HCT116 (cell line): ENCODE measurements around the gene MPZL2. TPM values are rescaled to one million over a fixed set of nuclear protein-coding genes. Genes with fewer than 3 reads are reported as not detected.

Experiments
- ATAC-seq: fragments of 200-7000 bp; cut with Tn5 transposase; 2 replicates; pipeline ENCODE4 v1.9.1; 2020; ENCODE audit warnings: mild to moderate bottlenecking, moderate library complexity
- BruUV-seq: library from RNA; stranded (reverse); fragments of 400-500 nt; replicated peaks from 2 replicates; lab custom pipeline; 2021; lab: Mats Ljungman, UMichigan
- CTCF ChIA-PET: fragments of 300-600 bp; sonication (Branson Sonifier 250); formaldehyde crosslinking; loops from one replicate; lab custom pipeline; 2021; ENCODE audit warnings: antibody characterized with exemption; lab: Charles Lee
- POLR2A ChIA-PET: fragments of 300-600, 350-600 bp; sonication (Branson Sonifier 250); formaldehyde crosslinking; loops from one replicate; lab custom pipeline; 2021; ENCODE audit warnings: antibody characterized with exemption; lab: Charles Lee
- RAD21 ChIA-PET, 2 experiments: fragments of 300-600 bp; sonication (Branson Sonifier 250); formaldehyde crosslinking; loops; one replicate each; lab custom pipeline; 2023; ENCODE audit warnings: low total read pairs in 2 of 2; ENCODE audit not compliant: uncharacterized antibody in 2 of 2, unreplicated experiment in 2 of 2, low non-redundant PET in 1 of 2; lab: Charles Lee
- DNase-seq: peaks from one replicate; pipeline ENCODE4 v3.0.0-alpha.2; 2010; ENCODE audit warnings: low read depth, low spot score
- H2AFZ ChIP-seq: fragments of 200-600 bp; shearing (Covaris generic), sonication (generic); 2 replicates; pipeline ENCODE4 v1.6.1; 2017; ENCODE audit warnings: low read depth, mixed run types, mixed read lengths, antibody characterized with exemption, low read length; ENCODE audit not compliant: poor library complexity, severe bottlenecking
- H3K27ac ChIP-seq: 2 replicates; pipeline ENCODE4 v1.5.1; 2012; ENCODE audit warnings: low read depth, low read length
- H3K27me3 ChIP-seq: fragments of 200-600 bp; sonication (generic); 2 replicates; pipeline ENCODE4 v1.6.1; 2016; ENCODE audit warnings: mixed run types, low read length, mixed read lengths; ENCODE audit not compliant: insufficient read depth
- H3K36me3 ChIP-seq, 2 experiments: fragments of 200-500 bp in 1 of 2; fragments of 200-600 bp in 1 of 2; sonication (Bioruptor generic) in 1 of 2; sonication (generic) in 1 of 2; 2 replicates each; pipeline versions ENCODE4 v1.5.1 to v1.6.1; 2014 to 2016; ENCODE audit warnings: low read length in 2 of 2, inconsistent platforms in 1 of 2, mixed read lengths in 1 of 2, mixed run types in 1 of 2; ENCODE audit not compliant: insufficient read depth in 2 of 2, control insufficient read depth in 1 of 2
- H3K4me1 ChIP-seq, 2 experiments: fragments of 200-600 bp in 1 of 2; sonication (generic) in 1 of 2; 2 replicates each; pipeline versions ENCODE4 v1.5.1 to v1.6.1; 2012 to 2017; ENCODE audit warnings: low read length in 2 of 2, inconsistent platforms in 1 of 2, mild to moderate bottlenecking in 1 of 2, mixed read lengths in 1 of 2, mixed run types in 1 of 2, moderate library complexity in 1 of 2; ENCODE audit not compliant: insufficient read depth in 2 of 2, control insufficient read depth in 1 of 2
- H3K4me2 ChIP-seq: fragments of 200-600 bp; sonication (generic); 2 replicates; pipeline ENCODE4 v1.6.1; 2017; ENCODE audit warnings: mixed run types, low read length, mixed read lengths
- H3K4me3 ChIP-seq, 2 experiments: fragments of 200-600 bp in 1 of 2; sonication (generic) in 1 of 2; replicated peaks in 1 of 2; 2 replicates each; pipeline ENCODE4 v1.5.1; 2011 to 2016; ENCODE audit warnings: low read length in 2 of 2, control low read depth in 1 of 2, low read depth in 1 of 2, mild to moderate bottlenecking in 1 of 2, mixed read lengths in 1 of 2, mixed run types in 1 of 2
- H3K79me2 ChIP-seq: fragments of 200-600 bp; sonication (generic); 2 replicates; pipeline ENCODE4 v1.6.1; 2017; ENCODE audit warnings: mild to moderate bottlenecking, mixed run types, low read length, moderate library complexity, mixed read lengths; ENCODE audit not compliant: insufficient read depth
- H3K9ac ChIP-seq: fragments of 200-600 bp; sonication (generic); 2 replicates; pipeline ENCODE4 v1.6.1; 2016; ENCODE audit warnings: low read length, mixed read lengths
- H3K9me2 ChIP-seq: fragments of 200-600 bp; sonication (generic), shearing (Covaris generic); 2 replicates; pipeline ENCODE4 v1.6.1; 2017; ENCODE audit warnings: mixed run types, mild to moderate bottlenecking, moderate library complexity; ENCODE audit not compliant: insufficient read depth
- H3K9me3 ChIP-seq, 2 experiments: fragments of 200-500 bp in 1 of 2; fragments of 200-600 bp in 1 of 2; sonication (Bioruptor generic) in 1 of 2; sonication (generic) in 1 of 2; 2 replicates each; pipeline ENCODE4 v1.6.1; 2014 to 2017; ENCODE audit warnings: low read length in 2 of 2, mixed read lengths in 2 of 2, inconsistent platforms in 1 of 2, low read depth in 1 of 2, mild to moderate bottlenecking in 1 of 2, mixed run types in 1 of 2, moderate library complexity in 1 of 2; ENCODE audit not compliant: control insufficient read depth in 1 of 2, insufficient read depth in 1 of 2
- H4K20me1 ChIP-seq: fragments of 200-600 bp; sonication (generic), shearing (Covaris generic); 2 replicates; pipeline ENCODE4 v1.6.1; 2017; ENCODE audit warnings: mixed run types, mild to moderate bottlenecking, moderate library complexity; ENCODE audit not compliant: insufficient read depth
- CEBPB ChIP-seq: IDR thresholded peaks from 2 replicates; pipeline ENCODE4 v1.6.1; 2012; ENCODE audit warnings: low read depth
- CTCF ChIP-seq, 3 experiments: fragments of 200-600 bp in 1 of 3; sonication (generic) in 1 of 3; IDR thresholded peaks in 2 of 3; conservative IDR thresholded peaks in 1 of 3; 2 replicates each; pipeline ENCODE4 v1.5.1; 2012 to 2017; ENCODE audit warnings: low read depth in 2 of 3, low read length in 2 of 3, antibody characterized with exemption in 1 of 3, borderline replicate concordance in 1 of 3, control low read depth in 1 of 3, mild to moderate bottlenecking in 1 of 3, mixed read lengths in 1 of 3, mixed run types in 1 of 3, moderate library complexity in 1 of 3; ENCODE audit not compliant: insufficient read depth in 1 of 3
- EGR1 ChIP-seq: IDR thresholded peaks from 2 replicates; pipeline ENCODE4 v1.6.1; 2012; ENCODE audit warnings: low read depth
- ELF1 ChIP-seq: IDR thresholded peaks from 2 replicates; pipeline ENCODE4 v1.6.1; 2012; ENCODE audit warnings: low read depth, borderline replicate concordance
- EZH2 ChIP-seq: fragments of 200-600 bp; sonication (generic); IDR thresholded peaks from 2 replicates; pipeline ENCODE4 v1.6.1; 2017; ENCODE audit warnings: antibody characterized with exemption, mixed run types
- FOSL1 ChIP-seq: IDR thresholded peaks from 2 replicates; pipeline ENCODE4 v1.6.1; 2012; ENCODE audit warnings: low read depth
- JUND ChIP-seq: IDR thresholded peaks from 2 replicates; pipeline ENCODE4 v1.6.1; 2012
- MAX ChIP-seq: IDR thresholded peaks from 2 replicates; pipeline ENCODE4 v1.6.1; 2012
- POLR2A ChIP-seq: IDR thresholded peaks from 2 replicates; pipeline ENCODE4 v1.7.0; 2011; ENCODE audit warnings: borderline replicate concordance; ENCODE audit not compliant: insufficient read depth, insufficient read length; ENCODE audit errors: extremely low read depth
- POLR2AphosphoS5 ChIP-seq: IDR thresholded peaks from 2 replicates; pipeline ENCODE4 v1.6.1; 2011; ENCODE audit warnings: mild to moderate bottlenecking, low read depth, low read length, moderate library complexity
- RAD21 ChIP-seq: IDR thresholded peaks from 2 replicates; pipeline ENCODE4 v1.6.1; 2012; ENCODE audit warnings: low read depth, mild to moderate bottlenecking
- REST ChIP-seq: IDR thresholded peaks from 2 replicates; pipeline ENCODE4 v1.6.1; 2012; ENCODE audit warnings: low read depth
- SIN3A ChIP-seq: IDR thresholded peaks from 2 replicates; pipeline ENCODE4 v1.6.1; 2012; ENCODE audit warnings: low read depth
- SRF ChIP-seq: IDR thresholded peaks from 2 replicates; pipeline ENCODE4 v1.6.1; 2012; ENCODE audit warnings: low read depth
- YY1 ChIP-seq: IDR thresholded peaks from 2 replicates; pipeline ENCODE4 v1.6.1; 2011; ENCODE audit warnings: low read length, low read depth, moderate library complexity, mild to moderate bottlenecking; ENCODE audit not compliant: insufficient replicate concordance; ENCODE audit errors: extremely low read depth
- ZFX ChIP-seq: fragments of 450-650 bp; IDR thresholded peaks from 2 replicates; pipeline ENCODE4 v1.6.1; 2017
- ZNF274 ChIP-seq: fragments of 200-500 bp; sonication (Bioruptor generic); IDR thresholded peaks from 2 replicates; pipeline ENCODE4 v1.6.1; 2014; ENCODE audit warnings: mild to moderate bottlenecking, low read depth, low read length, inconsistent platforms
- intact Hi-C: fragments of 100-400 bp; cut with micrococcal nuclease; formaldehyde crosslinking; loops from 2 replicates; pipeline ENCODE4 v1.10.0; 2022
- total RNA-seq: library from RNA; stranded (reverse); gene quantifications from one replicate; pipeline ENCODE4 v1.2.1, GENCODE V29; 2021; ENCODE audit not compliant: unreplicated experiment
- TF ChIP-seq, protein P1 (sequence below): IDR thresholded peaks from 2 replicates; pipeline ENCODE4 v1.6.1; 2012
- TF ChIP-seq, protein P2 (sequence below): IDR thresholded peaks from 2 replicates; pipeline ENCODE4 v1.6.1; 2011; ENCODE audit warnings: mild to moderate bottlenecking, low read length, moderate library complexity; ENCODE audit not compliant: insufficient replicate concordance; ENCODE audit errors: extremely low read depth

Gene MPZL2
- total RNA-seq, 1 experiment from 2014 or later, result 16.8 TPM

GRCh38 chr11:118306556-118306955 lies 42.5 kb upstream of the MPZL2 start:
- TF ChIP-seq CTCF (IDR thresholded peaks at IDR 0.05 in 2 of 3, conservative IDR thresholded peaks at IDR 0.05 in 1 of 3; ENCODE audit: borderline replicate concordance in 1 of 3, insufficient read depth in 1 of 3, low read depth in 2 of 3, low read length in 2 of 3) (no peak), POLR2A (no peak), EZH2 (no peak), MAX (no peak), JUND (no peak), YY1 (no peak), SRF (no peak), ZFX (no peak), CEBPB (no peak), EGR1 (no peak), RAD21 (no peak), FOSL1 (no peak), SIN3A (no peak), ZNF274 (no peak), REST (no peak), POLR2AphosphoS5 (no peak), ELF1 (no peak)
- TF ChIP-seq, protein P1, sequence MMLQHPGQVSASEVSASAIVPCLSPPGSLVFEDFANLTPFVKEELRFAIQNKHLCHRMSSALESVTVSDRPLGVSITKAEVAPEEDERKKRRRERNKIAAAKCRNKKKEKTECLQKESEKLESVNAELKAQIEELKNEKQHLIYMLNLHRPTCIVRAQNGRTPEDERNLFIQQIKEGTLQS, result no peak
- TF ChIP-seq, protein P2, sequence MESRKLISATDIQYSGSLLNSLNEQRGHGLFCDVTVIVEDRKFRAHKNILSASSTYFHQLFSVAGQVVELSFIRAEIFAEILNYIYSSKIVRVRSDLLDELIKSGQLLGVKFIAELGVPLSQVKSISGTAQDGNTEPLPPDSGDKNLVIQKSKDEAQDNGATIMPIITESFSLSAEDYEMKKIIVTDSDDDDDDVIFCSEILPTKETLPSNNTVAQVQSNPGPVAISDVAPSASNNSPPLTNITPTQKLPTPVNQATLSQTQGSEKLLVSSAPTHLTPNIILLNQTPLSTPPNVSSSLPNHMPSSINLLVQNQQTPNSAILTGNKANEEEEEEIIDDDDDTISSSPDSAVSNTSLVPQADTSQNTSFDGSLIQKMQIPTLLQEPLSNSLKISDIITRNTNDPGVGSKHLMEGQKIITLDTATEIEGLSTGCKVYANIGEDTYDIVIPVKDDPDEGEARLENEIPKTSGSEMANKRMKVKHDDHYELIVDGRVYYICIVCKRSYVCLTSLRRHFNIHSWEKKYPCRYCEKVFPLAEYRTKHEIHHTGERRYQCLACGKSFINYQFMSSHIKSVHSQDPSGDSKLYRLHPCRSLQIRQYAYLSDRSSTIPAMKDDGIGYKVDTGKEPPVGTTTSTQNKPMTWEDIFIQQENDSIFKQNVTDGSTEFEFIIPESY, result no peak
- no TSS peak for BruUV-seq

More at GRCh38 chr11:118306556-118306955, 42.5 kb upstream of the MPZL2 start:
- ChIA-PET RAD21 (no interaction called here), POLR2A (no interaction called here), CTCF (no interaction called here)
- no peaks in the 10 kb centered on the region for H4K20me1 ChIP-seq
- H3K27ac ChIP-seq, result no peak overlapping the region
- no peaks in the 10 kb centered on the region for H3K9me2 ChIP-seq
- H3K4me1 ChIP-seq, result no peaks in the 10 kb centered on the region
- peaks cover 14% of the 10 kb centered on the region; the same call in 1 of the 2 replicates for H3K27me3 ChIP-seq
- no peak overlapping the region for H3K4me3 ChIP-seq
- no peak overlapping the region for H3K4me2 ChIP-seq
- H3K79me2 ChIP-seq, result no peaks in the 10 kb centered on the region
- no peaks in the 10 kb centered on the region for H3K9me3 ChIP-seq
- H2AFZ ChIP-seq, result no peak overlapping the region
- ATAC-seq (no peak), DNase-seq (no peak)
- intact Hi-C loops, result no loop called here
- H3K36me3 ChIP-seq, result no peaks in the 10 kb centered on the region
- no peak overlapping the region for H3K9ac ChIP-seq
